ENCODE results near the gene UCKL1.

- TF ChIP-seq CTCF (IDR thresholded peaks at IDR 0.05), result no peak
- no peak for TF ChIP-seq EZH2phosphoT487 (IDR thresholded peaks at IDR 0.05)
Observed at GRCh38 chr20:63942969-63943807, 13.0 kb downstream of the UCKL1 start.

Data from neural progenitor cell (in vitro differentiated cells).